ENCODE data around the gene PARD3.

DNA sequence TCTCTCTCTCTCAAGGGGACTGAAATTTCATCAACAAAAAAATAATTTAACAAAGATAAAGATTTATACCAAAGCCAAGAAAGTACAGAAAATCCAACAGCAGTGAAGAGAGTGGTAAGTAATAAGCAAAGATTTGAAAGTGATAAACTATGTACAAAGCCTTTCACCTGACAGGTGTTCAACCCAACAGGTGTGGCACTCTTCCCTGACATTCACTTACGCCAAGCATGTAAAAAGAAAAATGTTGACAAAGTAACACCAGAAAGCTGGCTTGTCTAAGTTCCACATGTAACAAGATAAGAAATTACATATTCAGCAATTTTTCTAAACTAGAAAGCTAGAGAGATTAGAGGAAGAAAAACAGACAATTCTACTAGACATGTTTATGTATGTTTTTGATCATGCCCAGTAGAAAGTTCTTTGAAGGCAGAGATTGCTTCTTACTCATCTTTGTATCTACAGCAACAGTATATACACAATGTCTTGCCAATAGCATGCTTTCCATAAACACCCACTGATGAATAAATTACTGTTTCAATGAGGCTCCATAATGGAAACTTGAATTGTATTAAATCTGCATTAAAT is 468.5 kb downstream of the PARD3 start:
- TF ChIP-seq, protein P1, sequence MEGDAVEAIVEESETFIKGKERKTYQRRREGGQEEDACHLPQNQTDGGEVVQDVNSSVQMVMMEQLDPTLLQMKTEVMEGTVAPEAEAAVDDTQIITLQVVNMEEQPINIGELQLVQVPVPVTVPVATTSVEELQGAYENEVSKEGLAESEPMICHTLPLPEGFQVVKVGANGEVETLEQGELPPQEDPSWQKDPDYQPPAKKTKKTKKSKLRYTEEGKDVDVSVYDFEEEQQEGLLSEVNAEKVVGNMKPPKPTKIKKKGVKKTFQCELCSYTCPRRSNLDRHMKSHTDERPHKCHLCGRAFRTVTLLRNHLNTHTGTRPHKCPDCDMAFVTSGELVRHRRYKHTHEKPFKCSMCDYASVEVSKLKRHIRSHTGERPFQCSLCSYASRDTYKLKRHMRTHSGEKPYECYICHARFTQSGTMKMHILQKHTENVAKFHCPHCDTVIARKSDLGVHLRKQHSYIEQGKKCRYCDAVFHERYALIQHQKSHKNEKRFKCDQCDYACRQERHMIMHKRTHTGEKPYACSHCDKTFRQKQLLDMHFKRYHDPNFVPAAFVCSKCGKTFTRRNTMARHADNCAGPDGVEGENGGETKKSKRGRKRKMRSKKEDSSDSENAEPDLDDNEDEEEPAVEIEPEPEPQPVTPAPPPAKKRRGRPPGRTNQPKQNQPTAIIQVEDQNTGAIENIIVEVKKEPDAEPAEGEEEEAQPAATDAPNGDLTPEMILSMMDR (IDR thresholded peaks at IDR 0.05): no peak
- TF ChIP-seq POLR2AphosphoS5 (IDR thresholded peaks at IDR 0.05) (no peak), EP300 (IDR thresholded peaks at IDR 0.05) (no peak)
